HepG2 (cell line): ENCODE data around the gene PIK3CB. TPM values are rescaled to one million over a fixed set of nuclear protein-coding genes. Genes with fewer than 3 reads are reported as not detected.

ENCODE experiments used
- ARID4A ChIP-seq: sonication (generic); formaldehyde crosslinking; IDR thresholded peaks from 2 replicates; pipeline ENCODE4 v1.5.0; 2020; ENCODE audit warnings: mild to moderate bottlenecking, missing genetic modification reagents, borderline replicate concordance
- ATF7-NPFF ChIP-seq: sonication (generic); formaldehyde crosslinking; IDR thresholded peaks from 2 replicates; pipeline ENCODE4 v1.8.1; 2023; ENCODE audit warnings: mild to moderate bottlenecking, low read depth, missing genetic modification reagents, moderate library complexity
- GFI1 ChIP-seq: sonication (generic); formaldehyde crosslinking; IDR thresholded peaks from 2 replicates; pipeline ENCODE4 v1.5.0; 2020; ENCODE audit warnings: missing genetic modification reagents, mild to moderate bottlenecking, borderline replicate concordance
- MYPOP ChIP-seq: sonication (generic); formaldehyde crosslinking; IDR thresholded peaks from 2 replicates; pipeline ENCODE4 v1.8.1; 2023; ENCODE audit warnings: mild to moderate bottlenecking, moderate library complexity, missing genetic modification reagents
- PHF5A ChIP-seq: IDR thresholded peaks from one replicate; pipeline ENCODE4 v1.6.1; 2018; ENCODE audit warnings: low read depth, missing genetic modification reagents; ENCODE audit not compliant: unreplicated experiment
- PITX1 ChIP-seq: sonication (generic); formaldehyde crosslinking; IDR thresholded peaks from 2 replicates; pipeline ENCODE4 v1.5.1; 2020; ENCODE audit warnings: mild to moderate bottlenecking, missing genetic modification reagents
- REXO4 ChIP-seq: sonication (generic); formaldehyde crosslinking; IDR thresholded peaks from 2 replicates; pipeline ENCODE4 v1.8.0; 2022; ENCODE audit warnings: missing genetic modification reagents, mild to moderate bottlenecking, borderline replicate concordance
- ZFYVE20 ChIP-seq: sonication (generic); formaldehyde crosslinking; IDR thresholded peaks from 2 replicates; pipeline ENCODE4 v1.8.0; 2023; ENCODE audit warnings: low read depth, mild to moderate bottlenecking, moderate library complexity, missing genetic modification reagents, borderline replicate concordance
- ZNF138 ChIP-seq: sonication (generic); formaldehyde crosslinking; IDR thresholded peaks from 2 replicates; pipeline ENCODE4 v1.5.0; 2020; ENCODE audit warnings: mild to moderate bottlenecking, low read depth, missing genetic modification reagents
- ZNF720 ChIP-seq: sonication (generic); formaldehyde crosslinking; IDR thresholded peaks from 2 replicates; pipeline ENCODE4 v1.4.0; 2020; ENCODE audit warnings: missing genetic modification reagents
- polyA plus RNA-seq, 8 experiments: library from polyadenylated mRNA; depleted of rRNA in 3 of 8; stranded (reverse) in 7 of 8; unstranded in 1 of 8; fragments of >200 nt; fragmentation: Illumina TruSeq in 4 of 8; extraction: Trizol in 4 of 8; gene quantifications; 2 replicates each; pipeline versions ENCODE4 v1.2.1 to v1.2.3, GENCODE V29; 2011 to 2016; ENCODE audit warnings: low read depth in 4 of 8, missing spikeins in 1 of 8, mixed read lengths in 1 of 8; ENCODE audit not compliant: insufficient read depth in 1 of 8
- total RNA-seq, 5 experiments: library from RNA; depleted of rRNA; stranded (reverse); fragments of >200 nt; fragmentation: Illumina TruSeq; extraction: Trizol; gene quantifications; 2 replicates each; pipeline ENCODE4 v1.2.3, GENCODE V29; 2016; ENCODE audit warnings: low read depth in 1 of 5
- TF ChIP-seq, protein P1 (sequence below): sonication (generic); formaldehyde crosslinking; IDR thresholded peaks from 2 replicates; pipeline ENCODE4 v1.4.0; 2020; ENCODE audit warnings: missing genetic modification reagents, borderline replicate concordance
- TF ChIP-seq, protein P2 (sequence below): sonication (generic); formaldehyde crosslinking; IDR thresholded peaks from 2 replicates; pipeline ENCODE4 v1.5.0; 2020; ENCODE audit warnings: mild to moderate bottlenecking, missing genetic modification reagents

The PIK3CB gene
- total and polyA plus RNA-seq, 2 of the 13 experiments (the other 11 are each of a cell fraction or from before 2014, with no cell fraction given): 6.6 to 18.7 TPM

DNA sequence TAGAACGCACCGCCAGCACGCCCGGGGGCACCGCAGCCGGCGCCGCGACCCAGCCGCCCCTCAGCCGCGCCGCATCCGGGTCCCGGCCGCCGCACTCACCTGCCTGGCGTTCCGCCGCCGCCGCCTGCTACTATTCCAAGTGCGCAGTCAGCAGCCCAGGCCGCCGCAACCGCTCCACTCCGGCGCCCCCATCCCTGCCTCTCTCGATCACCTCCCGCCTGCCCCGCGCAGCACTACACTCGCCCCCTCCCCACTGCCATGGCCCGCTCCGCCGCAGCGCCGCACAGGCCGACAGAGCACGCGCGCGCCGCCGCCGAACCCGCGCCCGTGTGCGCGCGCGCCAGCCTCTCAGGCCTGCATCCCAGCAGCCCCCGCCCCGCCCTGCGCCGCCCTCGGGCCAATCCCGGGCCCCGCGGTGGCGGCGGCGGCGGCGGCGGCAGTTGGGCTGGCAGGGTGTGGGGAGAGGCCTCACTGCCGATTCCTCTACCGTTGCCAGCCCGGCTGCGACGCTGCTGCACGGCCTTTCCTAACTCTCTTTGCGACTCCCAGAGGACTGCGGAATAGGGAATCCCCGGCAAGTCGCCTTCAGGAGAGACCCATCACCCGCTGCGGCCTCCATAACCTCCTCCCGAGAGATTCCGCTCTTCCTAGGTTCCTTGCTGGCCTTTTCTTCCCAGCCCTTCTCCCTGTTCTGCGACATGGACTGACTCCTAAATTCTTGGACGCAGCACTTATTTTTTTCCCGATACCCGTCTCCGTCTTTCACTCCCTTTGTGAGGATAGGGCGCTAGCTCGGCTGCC lies at the start of gene PIK3CB (continued):
- no peak for TF ChIP-seq ZNF720 (CRISPR knock-in tag)
- no peak for TF ChIP-seq REXO4 (CRISPR knock-in tag)
- TF ChIP-seq PHF5A (CRISPR knock-in tag): no peak
- no peak for TF ChIP-seq PITX1 (CRISPR knock-in tag)
- TF ChIP-seq ZFYVE20 (CRISPR knock-in tag): 0 out of 2 replicates have a peak, but pooled peaks have one; percentile 22
- 0 out of 2 replicates have a peak, but pooled peaks have one; percentile 25 for TF ChIP-seq MYPOP (CRISPR knock-in tag)
- peak; percentile 38; the same call in 1 of the 2 replicates for TF ChIP-seq GFI1 (CRISPR knock-in tag)
- TF ChIP-seq ATF7-NPFF (CRISPR knock-in tag): no peak; the same call in 1 of the 2 replicates
- TF ChIP-seq, protein P1, sequence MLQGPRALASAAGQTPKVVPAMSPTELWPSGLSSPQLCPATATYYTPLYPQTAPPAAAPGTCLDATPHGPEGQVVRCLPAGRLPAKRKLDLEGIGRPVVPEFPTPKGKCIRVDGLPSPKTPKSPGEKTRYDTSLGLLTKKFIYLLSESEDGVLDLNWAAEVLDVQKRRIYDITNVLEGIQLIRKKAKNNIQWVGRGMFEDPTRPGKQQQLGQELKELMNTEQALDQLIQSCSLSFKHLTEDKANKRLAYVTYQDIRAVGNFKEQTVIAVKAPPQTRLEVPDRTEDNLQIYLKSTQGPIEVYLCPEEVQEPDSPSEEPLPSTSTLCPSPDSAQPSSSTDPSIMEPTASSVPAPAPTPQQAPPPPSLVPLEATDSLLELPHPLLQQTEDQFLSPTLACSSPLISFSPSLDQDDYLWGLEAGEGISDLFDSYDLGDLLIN (CRISPR knock-in tag): 0 out of 2 replicates have a peak, but pooled peaks have one; percentile 33
- TF ChIP-seq ZNF138: no peak
- TF ChIP-seq, protein P2, sequence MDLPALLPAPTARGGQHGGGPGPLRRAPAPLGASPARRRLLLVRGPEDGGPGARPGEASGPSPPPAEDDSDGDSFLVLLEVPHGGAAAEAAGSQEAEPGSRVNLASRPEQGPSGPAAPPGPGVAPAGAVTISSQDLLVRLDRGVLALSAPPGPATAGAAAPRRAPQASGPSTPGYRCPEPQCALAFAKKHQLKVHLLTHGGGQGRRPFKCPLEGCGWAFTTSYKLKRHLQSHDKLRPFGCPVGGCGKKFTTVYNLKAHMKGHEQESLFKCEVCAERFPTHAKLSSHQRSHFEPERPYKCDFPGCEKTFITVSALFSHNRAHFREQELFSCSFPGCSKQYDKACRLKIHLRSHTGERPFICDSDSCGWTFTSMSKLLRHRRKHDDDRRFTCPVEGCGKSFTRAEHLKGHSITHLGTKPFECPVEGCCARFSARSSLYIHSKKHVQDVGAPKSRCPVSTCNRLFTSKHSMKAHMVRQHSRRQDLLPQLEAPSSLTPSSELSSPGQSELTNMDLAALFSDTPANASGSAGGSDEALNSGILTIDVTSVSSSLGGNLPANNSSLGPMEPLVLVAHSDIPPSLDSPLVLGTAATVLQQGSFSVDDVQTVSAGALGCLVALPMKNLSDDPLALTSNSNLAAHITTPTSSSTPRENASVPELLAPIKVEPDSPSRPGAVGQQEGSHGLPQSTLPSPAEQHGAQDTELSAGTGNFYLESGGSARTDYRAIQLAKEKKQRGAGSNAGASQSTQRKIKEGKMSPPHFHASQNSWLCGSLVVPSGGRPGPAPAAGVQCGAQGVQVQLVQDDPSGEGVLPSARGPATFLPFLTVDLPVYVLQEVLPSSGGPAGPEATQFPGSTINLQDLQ (CRISPR knock-in tag): 0 out of 2 replicates have a peak, but pooled peaks have one; percentile 21
- peak; percentile 71; the same call in 1 of the 2 replicates for TF ChIP-seq ARID4A (CRISPR knock-in tag)
